GM12891 (cell line): ENCODE measurements around the gene NUCB2.

Source experiments
- POLR2A ChIP-seq: IDR thresholded peaks from 2 replicates; pipeline ENCODE4 v1.6.1; 2011; ENCODE audit warnings: low read depth, low read length, control low read depth
- POLR2AphosphoS5 ChIP-seq: IDR thresholded peaks from 2 replicates; pipeline ENCODE4 v1.6.1; 2011; ENCODE audit warnings: low read depth, low read length, control low read depth
- POU2F2 ChIP-seq: IDR thresholded peaks from 2 replicates; pipeline ENCODE4 v1.6.1; 2011; ENCODE audit warnings: low read depth, mild to moderate bottlenecking, control low read depth, low read length, moderate library complexity

GRCh38 chr11:17351172-17351509 lies 74.6 kb downstream of the NUCB2 start:
- TF ChIP-seq POLR2A (no peak), POU2F2 (no peak), POLR2AphosphoS5 (no peak)
